SK-N-SH (cell line): ENCODE measurements around the gene PANK4. TPM values are rescaled to one million over a fixed set of nuclear protein-coding genes. Genes with fewer than 3 reads are reported as not detected.
A peak's percentile ranks its signal among the peaks of the same experiment; 100 is the strongest.

Experiments used
- CTCF ChIA-PET: fragments of 300-600, 350-600 bp; formaldehyde crosslinking; extraction: SDS; loops from one replicate; lab custom pipeline; 2021; lab: Yijun Ruan, JAX
- POLR2A ChIA-PET: fragments of 350-600 bp; sonication (Branson Sonifier 250); formaldehyde crosslinking; extraction: SDS; loops from one replicate; lab custom pipeline; 2020; ENCODE audit warnings: antibody characterized with exemption, inconsistent platforms; lab: Yijun Ruan, JAX
- DNase-seq: peaks from one replicate; pipeline ENCODE4 v3.0.0; 2012
- H2AFZ ChIP-seq: fragments of 200-600 bp; sonication (generic); 2 replicates; pipeline ENCODE4 v1.8.1; 2016; ENCODE audit warnings: antibody characterized with exemption, mild to moderate bottlenecking, low read depth
- H3F3A ChIP-seq: fragments of 200-600 bp; sonication (generic); replicated peaks from 2 replicates; pipeline ENCODE3; 2016; ENCODE audit warnings: antibody characterized with exemption, mild to moderate bottlenecking; ENCODE audit not compliant: insufficient read depth
- H3K27ac ChIP-seq, 2 experiments: fragments of 200-500 bp in 1 of 2; fragments of 200-600 bp in 1 of 2; sonication (Bioruptor generic) in 1 of 2; sonication (generic), shearing (Covaris generic) in 1 of 2; 2 replicates each; pipeline versions ENCODE4 v1.5.1 to v1.6.1; 2014 to 2016; ENCODE audit warnings: low read depth in 2 of 2, inconsistent platforms in 1 of 2, low read length in 1 of 2, mild to moderate bottlenecking in 1 of 2, mixed read lengths in 1 of 2
- H3K27me3 ChIP-seq: fragments of 200-600 bp; sonication (generic), shearing (Covaris generic); 2 replicates; pipeline ENCODE4 v1.6.1; 2016; ENCODE audit warnings: mixed run types; ENCODE audit not compliant: insufficient read depth
- H3K36me3 ChIP-seq, 2 experiments: fragments of 200-500 bp in 1 of 2; fragments of 200-600 bp in 1 of 2; sonication (Bioruptor generic) in 1 of 2; sonication (generic) in 1 of 2; replicated peaks in 1 of 2; 2 replicates each; pipeline versions ENCODE3 to v1.5.1; 2014 to 2016; ENCODE audit warnings: low read length in 1 of 2, mild to moderate bottlenecking in 1 of 2; ENCODE audit not compliant: insufficient read depth in 2 of 2, control insufficient read depth in 1 of 2
- H3K4me1 ChIP-seq, 2 experiments: fragments of 200-500 bp in 1 of 2; fragments of 200-600 bp in 1 of 2; sonication (Bioruptor generic) in 1 of 2; sonication (generic), shearing (Covaris generic) in 1 of 2; 2 replicates each; pipeline versions ENCODE4 v1.5.1 to v1.6.1; 2014 to 2016; ENCODE audit warnings: low read depth in 1 of 2, low read length in 1 of 2, mixed run types in 1 of 2; ENCODE audit not compliant: insufficient read depth in 2 of 2, control insufficient read depth in 1 of 2
- H3K4me2 ChIP-seq: fragments of 200-600 bp; sonication (generic), shearing (Covaris generic); 2 replicates; pipeline ENCODE4 v1.6.1; 2017; ENCODE audit warnings: mixed run types
- H3K4me3 ChIP-seq, 2 experiments: fragments of 200-500 bp in 1 of 2; fragments of 200-600 bp in 1 of 2; sonication (Bioruptor generic) in 1 of 2; sonication (generic), shearing (Covaris generic) in 1 of 2; 2 replicates each; pipeline versions ENCODE4 v1.5.1 to v1.8.1; 2014 to 2016; ENCODE audit warnings: low read depth in 2 of 2, inconsistent platforms in 1 of 2, low read length in 1 of 2, mild to moderate bottlenecking in 1 of 2, mixed read lengths in 1 of 2, moderate library complexity in 1 of 2
- H3K79me2 ChIP-seq: fragments of 200-600 bp; sonication (generic); 2 replicates; pipeline ENCODE4 v1.8.1; 2017; ENCODE audit warnings: mild to moderate bottlenecking; ENCODE audit not compliant: insufficient read depth
- H3K9ac ChIP-seq: fragments of 200-600 bp; sonication (generic); 2 replicates; pipeline ENCODE4 v1.6.1; 2017; ENCODE audit warnings: mixed run types
- H3K9me2 ChIP-seq: fragments of 200-600 bp; sonication (generic); 2 replicates; pipeline ENCODE4 v1.6.1; 2017; ENCODE audit warnings: mixed run types
- H3K9me3 ChIP-seq: fragments of 200-600 bp; sonication (generic); 2 replicates; pipeline ENCODE4 v1.6.1; 2017; ENCODE audit warnings: mixed run types, mild to moderate bottlenecking, moderate library complexity
- H4K20me1 ChIP-seq: fragments of 200-600 bp; sonication (generic); 2 replicates; pipeline ENCODE4 v1.6.1; 2017; ENCODE audit warnings: mild to moderate bottlenecking, mixed run types; ENCODE audit not compliant: insufficient read depth
- CHD2 ChIP-seq: fragments of 150-350 bp; IDR thresholded peaks from 2 replicates; pipeline ENCODE4 v1.6.1; 2018; ENCODE audit warnings: low read length; ENCODE audit not compliant: partially characterized antibody
- EZH2phosphoT487 ChIP-seq: fragments of 200-600 bp; sonication (generic); IDR thresholded peaks from 2 replicates; pipeline ENCODE4 v1.6.1; 2017; ENCODE audit warnings: low read depth, mixed run types, mild to moderate bottlenecking, antibody characterized with exemption, moderate library complexity, borderline replicate concordance
- FOSL2 ChIP-seq: IDR thresholded peaks from 2 replicates; pipeline ENCODE4 v1.4.0; 2012; ENCODE audit warnings: low read depth, mild to moderate bottlenecking, moderate library complexity, borderline replicate concordance
- FOXJ3 ChIP-seq: sonication (generic); formaldehyde crosslinking; IDR thresholded peaks from 2 replicates; pipeline ENCODE4 v1.5.1; 2020; ENCODE audit warnings: mild to moderate bottlenecking, missing genetic modification reagents
- FOXM1 ChIP-seq: IDR thresholded peaks from 2 replicates; pipeline ENCODE4 v1.4.0; 2012; ENCODE audit warnings: low read depth, mild to moderate bottlenecking
- GABPA ChIP-seq: IDR thresholded peaks from 2 replicates; pipeline ENCODE4 v1.4.0; 2012; ENCODE audit warnings: low read depth, mild to moderate bottlenecking
- GATA2 ChIP-seq: sonication (generic); formaldehyde crosslinking; IDR thresholded peaks from 2 replicates; pipeline ENCODE4 v1.5.0; 2020; ENCODE audit warnings: mild to moderate bottlenecking, missing genetic modification reagents
- NRF1 ChIP-seq: IDR thresholded peaks from 2 replicates; pipeline ENCODE4 v1.6.1; 2012; ENCODE audit warnings: low read depth, mild to moderate bottlenecking, low read length
- POLR2AphosphoS5 ChIP-seq: IDR thresholded peaks from 2 replicates; pipeline ENCODE4 v1.6.1; 2012; ENCODE audit warnings: low read depth, low read length
- RFX5 ChIP-seq: IDR thresholded peaks from 2 replicates; pipeline ENCODE4 v1.6.1; 2012; ENCODE audit warnings: mild to moderate bottlenecking, improper control_type of control experiment, low read length
- SMC3 ChIP-seq: IDR thresholded peaks from 2 replicates; pipeline ENCODE4 v1.6.1; 2012; ENCODE audit warnings: low read depth, low read length, improper control_type of control experiment
- TAF1 ChIP-seq: IDR thresholded peaks from 2 replicates; pipeline ENCODE4 v1.6.1; 2012; ENCODE audit warnings: low read depth, mild to moderate bottlenecking, low read length, moderate library complexity, borderline replicate concordance
- TCF12 ChIP-seq: IDR thresholded peaks from 2 replicates; pipeline ENCODE4 v1.4.0; 2012
- TEAD4 ChIP-seq: IDR thresholded peaks from 2 replicates; pipeline ENCODE4 v1.4.0; 2012; ENCODE audit warnings: mild to moderate bottlenecking, borderline replicate concordance; ENCODE audit not compliant: insufficient read depth
- WGBS: methylation state at CpG from one replicate; pipeline ENCODE4 v1.1.6; 2017; ENCODE audit warnings: low lambda C conversion rate; 5-methylcytosine and 5-hydroxymethylcytosine counted together
- polyA plus RNA-seq, 3 experiments: library from polyadenylated mRNA; depleted of rRNA; stranded (reverse); fragments of >200 nt; gene quantifications; 2 replicates each; pipeline ENCODE4 v1.2.3, GENCODE V29; 2012
- TF ChIP-seq, protein P1 (sequence below): IDR thresholded peaks from 2 replicates; pipeline ENCODE4; 2012
- TF ChIP-seq, protein P2 (sequence below): fragments of 150-350 bp; IDR thresholded peaks from 2 replicates; pipeline ENCODE4 v1.6.1; 2017; ENCODE audit warnings: antibody characterized with exemption, low read length, low read depth, borderline replicate concordance
- TF ChIP-seq, protein P3 (sequence below): fragments of 150-350 bp; IDR thresholded peaks from 2 replicates; pipeline ENCODE4 v1.6.1; 2016; ENCODE audit warnings: mild to moderate bottlenecking, low read depth, low read length

PANK4 gene
- polyA plus RNA-seq, 1 of the 3 experiments (the other 2 are of a cell fraction), result 16.6 TPM

- no peaks in the 10 kb centered on the region for H4K20me1 ChIP-seq
- no peak overlapping the region for H3K4me2 ChIP-seq
- peak; percentile 65 for DNase-seq
- no peak overlapping the region for H3K4me3 ChIP-seq
- no peaks in the 10 kb centered on the region for H3K79me2 ChIP-seq
- H3K27me3 ChIP-seq, result no peaks in the 10 kb centered on the region
- H3K9ac ChIP-seq, result no peak overlapping the region
- peaks cover 0 to 15% of the 10 kb centered on the region in 2 experiments; a peak in 1 of 4 replicates for H3K4me1 ChIP-seq
- ChIA-PET POLR2A (interaction anchor here (1.2 kb wide), 1 partner anchor 18 kb away, joined by 3 read pairs; no protein-coding TSS in a partner anchor), CTCF (interaction anchor here (0.8 to 1.8 kb wide), 5 partner anchors 19 to 45 kb away, joined by 3 to 8 read pairs (median 5); no protein-coding TSS in a partner anchor)
- H3F3A ChIP-seq, result no peaks in the 10 kb centered on the region
- 70% methylated on average over 12 of the region's 19 CpGs for WGBS
- H3K9me2 ChIP-seq, result no peaks in the 10 kb centered on the region
- no peaks in the 10 kb centered on the region for H3K9me3 ChIP-seq
- H3K27ac ChIP-seq, result no peak overlapping the region; a peak in 1 of 4 replicates
- no peak overlapping the region for H2AFZ ChIP-seq
- TF ChIP-seq, protein P1, sequence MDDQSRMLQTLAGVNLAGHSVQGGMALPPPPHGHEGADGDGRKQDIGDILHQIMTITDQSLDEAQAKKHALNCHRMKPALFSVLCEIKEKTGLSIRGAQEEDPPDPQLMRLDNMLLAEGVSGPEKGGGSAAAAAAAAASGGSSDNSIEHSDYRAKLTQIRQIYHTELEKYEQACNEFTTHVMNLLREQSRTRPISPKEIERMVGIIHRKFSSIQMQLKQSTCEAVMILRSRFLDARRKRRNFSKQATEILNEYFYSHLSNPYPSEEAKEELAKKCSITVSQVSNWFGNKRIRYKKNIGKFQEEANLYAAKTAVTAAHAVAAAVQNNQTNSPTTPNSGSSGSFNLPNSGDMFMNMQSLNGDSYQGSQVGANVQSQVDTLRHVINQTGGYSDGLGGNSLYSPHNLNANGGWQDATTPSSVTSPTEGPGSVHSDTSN, result no peak
- TF ChIP-seq CHD2 (no peak), EZH2phosphoT487 (no peak), GABPA (no peak), SMC3 (no peak)
- H3K36me3 ChIP-seq, result no peaks in the 10 kb centered on the region
Measured at GRCh38 chr1:2499986-2500596, 26.3 kb downstream of the PANK4 start.

GRCh38 chr1:2499260-2499659, 27.1 kb downstream of the PANK4 start:
- no peaks in the 10 kb centered on the region for H3K79me2 ChIP-seq
- no peaks in the 10 kb centered on the region for H3K27me3 ChIP-seq
- H3K9me2 ChIP-seq, result no peaks in the 10 kb centered on the region
- POLR2A ChIA-PET, result no interaction called here
- CTCF ChIA-PET, result interaction anchor here (1.4 to 1.8 kb wide), 2 partner anchors 39 to 46 kb away, joined by 6 to 8 read pairs; no protein-coding TSS in a partner anchor
- H3K4me3 ChIP-seq, result no peak overlapping the region
- 57% methylated on average over 4 of the region's 4 CpGs for WGBS
- no peak overlapping the region for H2AFZ ChIP-seq
- H3K9me3 ChIP-seq, result no peaks in the 10 kb centered on the region
- H3K36me3 ChIP-seq, result no peaks in the 10 kb centered on the region
- peaks cover 0 to 15% of the 10 kb centered on the region in 2 experiments; a peak in 1 of 4 replicates for H3K4me1 ChIP-seq
- DNase-seq, result no peak
- no peak overlapping the region for H3K9ac ChIP-seq
- no peaks in the 10 kb centered on the region for H4K20me1 ChIP-seq
- H3K4me2 ChIP-seq, result no peak overlapping the region
- TF ChIP-seq TAF1, result no peak
- TF ChIP-seq FOXM1, result no peak
- TF ChIP-seq, protein P2, sequence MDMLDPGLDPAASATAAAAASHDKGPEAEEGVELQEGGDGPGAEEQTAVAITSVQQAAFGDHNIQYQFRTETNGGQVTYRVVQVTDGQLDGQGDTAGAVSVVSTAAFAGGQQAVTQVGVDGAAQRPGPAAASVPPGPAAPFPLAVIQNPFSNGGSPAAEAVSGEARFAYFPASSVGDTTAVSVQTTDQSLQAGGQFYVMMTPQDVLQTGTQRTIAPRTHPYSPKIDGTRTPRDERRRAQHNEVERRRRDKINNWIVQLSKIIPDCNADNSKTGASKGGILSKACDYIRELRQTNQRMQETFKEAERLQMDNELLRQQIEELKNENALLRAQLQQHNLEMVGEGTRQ, result no peak
- no peak for TF ChIP-seq RFX5
- TF ChIP-seq TEAD4, result no peak
- TF ChIP-seq POLR2AphosphoS5, result no peak
- no peak for TF ChIP-seq FOXJ3 (CRISPR knock-in tag)
- TF ChIP-seq GABPA, result no peak
- TF ChIP-seq NRF1, result no peak
- TF ChIP-seq GATA2 (CRISPR knock-in tag), result no peak
- TF ChIP-seq, protein P3, sequence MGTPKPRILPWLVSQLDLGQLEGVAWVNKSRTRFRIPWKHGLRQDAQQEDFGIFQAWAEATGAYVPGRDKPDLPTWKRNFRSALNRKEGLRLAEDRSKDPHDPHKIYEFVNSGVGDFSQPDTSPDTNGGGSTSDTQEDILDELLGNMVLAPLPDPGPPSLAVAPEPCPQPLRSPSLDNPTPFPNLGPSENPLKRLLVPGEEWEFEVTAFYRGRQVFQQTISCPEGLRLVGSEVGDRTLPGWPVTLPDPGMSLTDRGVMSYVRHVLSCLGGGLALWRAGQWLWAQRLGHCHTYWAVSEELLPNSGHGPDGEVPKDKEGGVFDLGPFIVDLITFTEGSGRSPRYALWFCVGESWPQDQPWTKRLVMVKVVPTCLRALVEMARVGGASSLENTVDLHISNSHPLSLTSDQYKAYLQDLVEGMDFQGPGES, result no peak
- TF ChIP-seq FOSL2, result no peak
- TF ChIP-seq TCF12, result no peak
- no peaks in the 10 kb centered on the region for H3F3A ChIP-seq
- no peak overlapping the region for H3K27ac ChIP-seq
